Measurements from ENCODE around the gene KCNJ4. TPM values are rescaled to one million over a fixed set of nuclear protein-coding genes. Genes with fewer than 3 reads are reported as not detected.

The KCNJ4 gene
- total RNA-seq, 1 experiment from 2014 or later, result 0.22 TPM

DNA sequence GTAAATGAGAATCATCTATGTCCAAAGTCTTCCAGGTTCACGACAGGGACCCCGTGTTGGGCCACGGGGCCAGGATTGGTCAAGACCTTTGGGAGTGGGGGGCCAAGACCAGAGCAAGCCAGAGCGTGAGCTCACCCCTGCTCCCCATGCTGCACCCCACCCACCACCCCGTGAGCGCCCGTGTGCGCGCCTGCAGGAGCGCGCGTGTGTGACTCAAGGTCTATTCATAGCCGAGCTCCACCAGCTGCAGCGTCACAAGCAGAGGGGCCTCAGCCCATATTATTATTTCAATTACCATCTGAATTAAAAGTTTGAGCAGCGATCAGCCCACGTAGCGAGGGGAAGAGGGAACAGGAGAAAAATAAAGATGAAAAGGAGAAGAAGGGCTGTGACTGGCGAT is 5.2 kb downstream of the KCNJ4 start:
- ChIA-PET CTCF (no interaction called here), POLR2A (ENCODE audit: unreplicated experiment) (interaction anchor here (0.7 kb wide), 1 partner anchor 30 kb away, joined by 3 read pairs; no protein-coding TSS in a partner anchor)
- H4K20me1 ChIP-seq (ENCODE audit: insufficient read depth), result no peaks in the 10 kb centered on the region
- no peaks in the 10 kb centered on the region for H3K36me3 ChIP-seq (ENCODE audit: low read depth)
- no peak overlapping the region for H3K4me3 ChIP-seq
- no peaks in the 10 kb centered on the region for H3K9me3 ChIP-seq (ENCODE audit: insufficient read depth, low read depth)
- no peak overlapping the region for H3K27ac ChIP-seq
- no TSS peak for BruUV-seq (replicated peaks)
- H3K79me2 ChIP-seq (ENCODE audit: low read depth), result no peaks in the 10 kb centered on the region
- TF ChIP-seq, protein P1, sequence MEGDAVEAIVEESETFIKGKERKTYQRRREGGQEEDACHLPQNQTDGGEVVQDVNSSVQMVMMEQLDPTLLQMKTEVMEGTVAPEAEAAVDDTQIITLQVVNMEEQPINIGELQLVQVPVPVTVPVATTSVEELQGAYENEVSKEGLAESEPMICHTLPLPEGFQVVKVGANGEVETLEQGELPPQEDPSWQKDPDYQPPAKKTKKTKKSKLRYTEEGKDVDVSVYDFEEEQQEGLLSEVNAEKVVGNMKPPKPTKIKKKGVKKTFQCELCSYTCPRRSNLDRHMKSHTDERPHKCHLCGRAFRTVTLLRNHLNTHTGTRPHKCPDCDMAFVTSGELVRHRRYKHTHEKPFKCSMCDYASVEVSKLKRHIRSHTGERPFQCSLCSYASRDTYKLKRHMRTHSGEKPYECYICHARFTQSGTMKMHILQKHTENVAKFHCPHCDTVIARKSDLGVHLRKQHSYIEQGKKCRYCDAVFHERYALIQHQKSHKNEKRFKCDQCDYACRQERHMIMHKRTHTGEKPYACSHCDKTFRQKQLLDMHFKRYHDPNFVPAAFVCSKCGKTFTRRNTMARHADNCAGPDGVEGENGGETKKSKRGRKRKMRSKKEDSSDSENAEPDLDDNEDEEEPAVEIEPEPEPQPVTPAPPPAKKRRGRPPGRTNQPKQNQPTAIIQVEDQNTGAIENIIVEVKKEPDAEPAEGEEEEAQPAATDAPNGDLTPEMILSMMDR (conservative IDR thresholded peaks at IDR 0.05), result no peak
- no peak for TF ChIP-seq EZH2 (IDR thresholded peaks at IDR 0.05; ENCODE audit: low read depth)
- intact Hi-C loops (cut with micrococcal nuclease; ENCODE audit: unreplicated experiment), result no loop called here
- no peak overlapping the region for H3K4me2 ChIP-seq
- no peaks in the 10 kb centered on the region for H3K4me1 ChIP-seq (replicated peaks; ENCODE audit: insufficient read depth)
- no peak for DNase-seq
- peaks cover 5% of the 10 kb centered on the region; the same call in 1 of the 2 replicates for H3F3A ChIP-seq (ENCODE audit: insufficient read depth, low read depth)
- no peak overlapping the region for H2AFZ ChIP-seq
- no peaks in the 10 kb centered on the region for H3K9me2 ChIP-seq (ENCODE audit: insufficient read depth)
- peaks cover 59% of the 10 kb centered on the region for H3K27me3 ChIP-seq (ENCODE audit: insufficient read depth, low read depth)

DNA sequence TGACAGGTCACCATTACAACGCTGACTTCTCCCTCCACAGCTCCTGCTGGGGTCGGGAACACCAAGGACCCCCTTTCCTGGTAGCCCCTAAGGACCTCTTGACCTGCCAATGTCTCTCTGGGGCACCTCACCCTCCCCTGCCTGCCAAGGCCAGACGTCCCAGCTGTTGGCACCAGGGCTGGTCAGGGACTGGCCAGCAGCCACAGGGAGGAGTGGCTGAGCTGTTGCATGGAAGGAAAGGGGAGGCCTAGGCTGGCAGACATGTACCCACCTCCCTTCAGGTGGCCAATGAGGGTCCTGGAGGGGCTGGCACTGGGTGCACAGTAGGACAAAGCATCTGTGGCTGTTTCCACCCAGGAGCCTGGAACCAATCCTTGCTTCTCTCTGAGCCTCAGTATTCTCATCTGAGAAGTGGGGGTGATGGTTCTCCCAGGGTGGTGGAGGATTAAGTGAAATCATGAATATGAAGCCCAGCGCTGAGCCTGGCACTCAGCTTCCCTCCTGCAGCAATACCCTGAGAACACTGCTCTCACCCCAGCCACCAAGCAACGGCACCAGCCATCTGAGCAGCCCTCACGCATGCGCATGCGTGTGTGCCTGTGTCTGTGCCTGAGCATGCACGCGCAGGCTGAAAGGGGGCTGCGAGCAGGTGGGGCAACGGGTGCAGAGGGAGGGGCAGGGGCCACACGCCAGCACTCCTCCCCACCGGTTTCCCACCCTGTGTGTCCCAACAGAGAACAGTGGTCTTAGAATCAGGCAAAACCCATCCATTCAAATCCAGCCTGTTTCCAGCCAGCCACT is 5.9 kb downstream of the KCNJ4 start:
- no peaks in the 10 kb centered on the region for H3K4me1 ChIP-seq (replicated peaks; ENCODE audit: insufficient read depth)
- no peaks in the 10 kb centered on the region for H3K36me3 ChIP-seq (ENCODE audit: low read depth)
- peaks cover 59% of the 10 kb centered on the region for H3K27me3 ChIP-seq (ENCODE audit: insufficient read depth, low read depth)
- POLR2A ChIA-PET (ENCODE audit: unreplicated experiment), result no interaction called here
- H3K9me3 ChIP-seq (ENCODE audit: insufficient read depth, low read depth), result no peaks in the 10 kb centered on the region
- H4K20me1 ChIP-seq (ENCODE audit: insufficient read depth), result no peaks in the 10 kb centered on the region
- TF ChIP-seq, protein P1 (conservative IDR thresholded peaks at IDR 0.05), result no peak
- TF ChIP-seq EZH2 (IDR thresholded peaks at IDR 0.05; ENCODE audit: low read depth), result no peak
- H3F3A ChIP-seq (ENCODE audit: insufficient read depth, low read depth), result peaks cover 5% of the 10 kb centered on the region; the same call in 1 of the 2 replicates
- no TSS peak for BruUV-seq (replicated peaks)
- H3K27ac ChIP-seq, result no peak overlapping the region
- intact Hi-C loops (cut with micrococcal nuclease; ENCODE audit: unreplicated experiment), result no loop called here
- no peak overlapping the region for H3K4me3 ChIP-seq
- CTCF ChIA-PET, result interaction anchor here (0.5 kb wide), 1 partner anchor 1515 kb away, joined by 4 read pairs; no protein-coding TSS in a partner anchor
- H3K79me2 ChIP-seq (ENCODE audit: low read depth), result no peaks in the 10 kb centered on the region
- no peaks in the 10 kb centered on the region for H3K9me2 ChIP-seq (ENCODE audit: insufficient read depth)
- no peak for DNase-seq
- H3K4me2 ChIP-seq, result no peak overlapping the region
- no peak overlapping the region for H2AFZ ChIP-seq

DNA sequence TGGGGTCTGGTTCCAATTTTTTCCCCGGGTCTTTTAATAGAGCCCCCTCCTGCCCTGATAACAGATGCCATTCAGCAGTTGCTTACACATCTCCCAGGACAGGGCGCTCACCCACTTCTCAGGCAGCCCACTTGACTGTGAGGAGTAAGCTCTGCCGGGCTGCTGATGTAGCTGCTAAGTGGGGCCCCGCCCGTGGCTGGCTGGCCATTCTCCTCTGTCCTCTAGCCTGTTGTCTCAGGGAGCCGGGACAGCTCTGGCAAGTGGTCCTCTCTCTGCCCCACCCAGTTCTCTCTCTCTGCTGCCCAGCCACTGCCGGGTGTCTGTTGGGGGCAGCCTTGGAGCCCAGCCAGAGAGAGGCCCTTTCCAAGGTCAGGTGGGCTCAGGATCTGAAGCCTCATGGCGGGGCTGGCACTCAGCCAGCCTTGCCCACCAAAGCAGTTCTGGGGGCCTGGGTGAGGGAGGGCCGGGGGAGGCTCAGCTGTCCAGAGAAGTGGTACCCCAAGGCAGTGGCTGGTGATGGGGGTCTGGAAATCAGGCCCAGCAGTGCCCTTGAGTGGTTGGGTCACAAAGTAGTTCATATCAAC is 8.9 kb downstream of the KCNJ4 start:
- BruUV-seq (replicated peaks), result no TSS peak
- Histone ChIP-seq H3K4me3 (no peak overlapping the region), H3K9me2 (ENCODE audit: insufficient read depth) (no peaks in the 10 kb centered on the region), H3K36me3 (ENCODE audit: low read depth) (no peaks in the 10 kb centered on the region), H3K27ac (no peak overlapping the region), H3K9me3 (ENCODE audit: insufficient read depth, low read depth) (no peaks in the 10 kb centered on the region), H3K79me2 (ENCODE audit: low read depth) (no peaks in the 10 kb centered on the region), H3K27me3 (ENCODE audit: insufficient read depth, low read depth) (peaks cover 50% of the 10 kb centered on the region), H3F3A (ENCODE audit: insufficient read depth, low read depth) (peaks cover 8% of the 10 kb centered on the region; the same call in 1 of the 2 replicates), H4K20me1 (ENCODE audit: insufficient read depth) (no peaks in the 10 kb centered on the region), H3K4me1 (replicated peaks; ENCODE audit: insufficient read depth) (no peaks in the 10 kb centered on the region), H3K4me2 (no peak overlapping the region), H2AFZ (no peak overlapping the region)
- POLR2A ChIA-PET (ENCODE audit: unreplicated experiment), result no interaction called here
- CTCF ChIA-PET, result no interaction called here
- DNase-seq, result no peak
- intact Hi-C loops (cut with micrococcal nuclease; ENCODE audit: unreplicated experiment), result no loop called here
- no peak for TF ChIP-seq EZH2 (IDR thresholded peaks at IDR 0.05; ENCODE audit: low read depth)
- TF ChIP-seq, protein P1 (conservative IDR thresholded peaks at IDR 0.05), result no peak

Data from PC-9 (cell line).